ENCODE measurements around the gene STXBP1.

The STXBP1 gene

GRCh38 chr9:127586096-127586495, 26.0 kb upstream of the STXBP1 start:
- Histone ChIP-seq H3K4me3 (no peak overlapping the region), H3K27me3 (ENCODE audit: low read depth) (no peaks in the 10 kb centered on the region), H3K9me3 (no peaks in the 10 kb centered on the region; the same call in 1 of the 2 replicates), H3K36me3 (replicated peaks) (no peaks in the 10 kb centered on the region), H3K4me1 (no peaks in the 10 kb centered on the region)
- in situ Hi-C loops (cut with MboI; ENCODE audit: low sequenced_read_pairs) = loop anchor here (5.0 kb wide), 2 partner anchors 84 to 336 kb away; no protein-coding TSS in a partner anchor
- DNase-seq (ENCODE audit: low spot score in 2 of 2) = no peak

DNA sequence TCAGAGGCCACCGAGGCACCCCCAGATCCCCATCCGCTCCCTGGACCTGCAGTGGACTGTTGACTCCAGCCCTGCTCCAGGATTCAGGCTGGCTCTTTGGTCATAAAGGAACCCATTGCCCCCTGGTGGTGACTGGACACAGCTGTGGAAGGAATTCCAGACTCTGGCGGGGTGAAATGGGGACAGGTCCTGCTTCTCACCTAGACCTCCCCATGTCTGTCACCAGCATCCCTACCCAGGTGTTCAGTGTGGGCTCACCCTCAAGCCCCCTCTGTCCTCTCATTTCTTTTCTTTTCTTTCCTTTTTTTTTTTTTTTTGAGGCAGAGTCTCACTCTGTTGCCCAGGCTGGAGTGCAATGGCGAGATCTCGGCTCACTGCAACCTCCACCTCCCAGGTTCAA, 25.5 kb upstream of the STXBP1 start:
- H3K9me3 ChIP-seq = no peaks in the 10 kb centered on the region; the same call in 1 of the 2 replicates
- peak; percentile 50 to 85 for DNase-seq (ENCODE audit: low spot score in 2 of 2)
- in situ Hi-C loops (cut with MboI; ENCODE audit: low sequenced_read_pairs) = loop anchor here (5.0 kb wide), 2 partner anchors 84 to 336 kb away; no protein-coding TSS in a partner anchor
- no peaks in the 10 kb centered on the region for H3K36me3 ChIP-seq (replicated peaks)
- no peaks in the 10 kb centered on the region for H3K27me3 ChIP-seq (ENCODE audit: low read depth)
- H3K4me3 ChIP-seq = no peak overlapping the region
- H3K4me1 ChIP-seq = no peaks in the 10 kb centered on the region

DNA sequence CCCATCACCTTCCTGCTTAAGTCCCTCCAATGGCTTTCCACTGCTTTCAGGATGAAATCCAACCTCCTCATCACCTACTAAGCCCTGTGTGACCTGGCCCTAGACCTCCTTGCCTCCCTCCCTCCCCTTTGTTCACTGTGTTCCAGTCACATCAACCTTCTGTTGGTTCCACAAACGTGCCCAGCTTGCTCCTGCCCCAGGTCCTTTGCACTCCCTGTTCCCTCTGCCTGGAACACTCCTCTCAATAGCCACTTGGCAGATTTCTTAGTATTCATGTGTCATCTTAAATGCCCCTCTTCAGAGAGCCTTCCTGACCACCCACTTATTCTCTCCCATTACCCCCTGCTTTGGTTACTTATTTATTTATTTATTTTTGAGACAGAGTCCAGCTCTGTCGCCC, 24.1 kb upstream of the STXBP1 start:
- Histone ChIP-seq H3K9me3 (no peaks in the 10 kb centered on the region; the same call in 1 of the 2 replicates), H3K4me1 (no peaks in the 10 kb centered on the region), H3K27me3 (ENCODE audit: low read depth) (no peaks in the 10 kb centered on the region), H3K36me3 (replicated peaks) (no peaks in the 10 kb centered on the region), H3K4me3 (no peak overlapping the region)
- no peak for DNase-seq (ENCODE audit: low spot score in 2 of 2)
- in situ Hi-C loops (cut with MboI; ENCODE audit: low sequenced_read_pairs) = loop anchor here (5.0 kb wide), 2 partner anchors 86 to 334 kb away; no protein-coding TSS in a partner anchor

- in situ Hi-C loops (cut with MboI; ENCODE audit: low sequenced_read_pairs) = loop anchor here (5.0 kb wide), 2 partner anchors 87 to 333 kb away; no protein-coding TSS in a partner anchor
- no peaks in the 10 kb centered on the region for H3K4me1 ChIP-seq
Measured at GRCh38 chr9:127588740-127589506, 23.2 kb upstream of the STXBP1 start.

DNA sequence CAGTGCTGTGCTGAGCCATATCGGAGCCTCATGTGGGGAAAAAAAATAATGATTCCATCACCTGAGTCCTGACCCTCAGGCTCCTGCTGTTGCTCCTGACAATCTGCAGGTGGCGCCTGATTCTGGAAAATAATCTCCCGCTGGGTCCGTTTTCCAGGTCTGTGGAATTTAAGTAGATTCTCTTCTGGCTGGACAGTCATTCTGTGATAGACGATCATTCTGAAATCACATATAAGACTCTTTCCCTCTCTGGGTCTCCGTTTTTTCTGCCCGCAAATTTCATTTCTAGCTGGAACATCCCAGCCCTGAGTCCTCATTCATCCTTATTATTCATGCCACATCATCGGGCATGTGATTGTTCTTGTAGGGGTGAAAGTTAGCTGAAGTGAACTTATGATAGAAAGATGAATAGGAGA, 22.1 kb upstream of the STXBP1 start:
- Histone ChIP-seq H3K4me3 (no peak overlapping the region), H3K4me1 (no peaks in the 10 kb centered on the region), H3K27me3 (ENCODE audit: low read depth) (no peaks in the 10 kb centered on the region), H3K9me3 (no peaks in the 10 kb centered on the region), H3K36me3 (replicated peaks) (no peaks in the 10 kb centered on the region)
- in situ Hi-C loops (cut with MboI; ENCODE audit: low sequenced_read_pairs) = loop anchor here (5.0 kb wide), 2 partner anchors 88 to 332 kb away; no protein-coding TSS in a partner anchor
- DNase-seq (ENCODE audit: low spot score in 2 of 2) = peak; percentile 74 to 81

More at GRCh38 chr9:127588740-127589506, 23.2 kb upstream of the STXBP1 start:
- Histone ChIP-seq H3K9me3 (no peaks in the 10 kb centered on the region), H3K27me3 (ENCODE audit: low read depth) (no peaks in the 10 kb centered on the region), H3K36me3 (replicated peaks) (no peaks in the 10 kb centered on the region), H3K4me3 (no peak overlapping the region)
- no peak for DNase-seq (ENCODE audit: low spot score in 2 of 2)

DNA sequence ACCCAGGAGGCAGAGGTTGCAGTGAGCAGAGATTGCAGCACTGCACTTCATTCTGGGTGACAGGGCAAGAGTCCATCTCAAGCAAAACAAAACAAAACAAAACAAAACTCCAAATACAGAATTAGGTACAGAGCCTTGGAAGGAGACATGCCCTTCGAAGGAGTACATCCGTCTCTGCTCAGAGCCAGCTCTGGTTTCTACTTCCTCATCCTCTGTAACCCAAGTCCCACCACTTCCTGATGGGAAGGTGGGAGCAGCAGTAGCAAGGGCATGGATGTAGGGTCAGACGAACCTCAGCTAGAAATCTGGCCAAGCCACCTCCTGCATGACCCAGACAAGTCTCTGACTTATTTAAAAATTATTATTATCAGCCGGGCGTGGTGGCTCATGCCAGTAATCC, 16.5 kb upstream of the STXBP1 start:
- in situ Hi-C loops (cut with MboI; ENCODE audit: low sequenced_read_pairs) = no loop called here
- Histone ChIP-seq H3K9me3 (no peaks in the 10 kb centered on the region), H3K4me3 (no peak overlapping the region), H3K36me3 (replicated peaks) (no peaks in the 10 kb centered on the region), H3K4me1 (no peaks in the 10 kb centered on the region), H3K27me3 (ENCODE audit: low read depth) (no peaks in the 10 kb centered on the region)
- no peak for DNase-seq (ENCODE audit: low spot score in 2 of 2)

DNA sequence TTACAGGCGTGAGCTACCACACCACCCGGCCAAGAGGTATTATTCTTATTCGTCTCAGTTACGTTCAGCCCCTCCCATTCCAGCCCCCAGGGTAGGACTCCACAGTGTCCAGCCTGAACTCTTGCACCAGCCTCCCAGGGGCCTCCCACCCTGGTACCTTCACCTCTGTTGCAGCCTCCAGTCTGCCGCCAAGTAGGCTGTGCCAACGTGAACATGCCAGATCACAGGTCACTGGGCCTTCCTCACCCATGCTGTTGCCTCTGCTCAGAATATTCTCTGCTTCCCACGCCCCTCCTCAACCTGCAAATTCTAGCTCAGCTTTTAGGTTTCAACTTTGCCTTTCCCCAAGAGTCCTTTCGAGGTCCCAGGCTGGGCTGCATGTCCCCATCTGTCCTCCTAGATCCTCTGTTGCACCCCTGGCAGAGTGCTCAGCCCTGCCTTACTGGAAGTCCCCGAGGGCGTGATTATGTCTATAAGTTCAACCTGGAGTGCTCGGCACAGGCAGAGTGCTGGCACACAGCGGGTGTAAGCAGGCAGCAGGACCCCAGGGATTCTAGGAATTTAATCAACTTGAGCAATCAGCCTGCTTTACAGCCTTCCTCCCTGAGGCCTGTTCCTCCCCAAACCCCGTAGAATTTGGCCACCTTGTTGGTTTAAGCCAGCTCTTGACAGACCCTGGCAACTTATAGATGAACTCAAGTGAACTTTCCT, 13.1 kb upstream of the STXBP1 start:
- H3K36me3 ChIP-seq (replicated peaks) = no peaks in the 10 kb centered on the region
- H3K9me3 ChIP-seq = no peaks in the 10 kb centered on the region
- in situ Hi-C loops (cut with MboI; ENCODE audit: low sequenced_read_pairs) = no loop called here
- no peaks in the 10 kb centered on the region for H3K27me3 ChIP-seq (ENCODE audit: low read depth)
- peak in 1 of 2 experiments; percentile 55 for DNase-seq (ENCODE audit: low spot score in 2 of 2)
- no peaks in the 10 kb centered on the region for H3K4me1 ChIP-seq
- H3K4me3 ChIP-seq = no peak overlapping the region

- in situ Hi-C loops (cut with MboI; ENCODE audit: low sequenced_read_pairs) = no loop called here
- no peaks in the 10 kb centered on the region for H3K4me1 ChIP-seq
- no peak overlapping the region for H3K4me3 ChIP-seq
- H3K36me3 ChIP-seq (replicated peaks) = no peaks in the 10 kb centered on the region
- H3K27me3 ChIP-seq (ENCODE audit: low read depth) = no peaks in the 10 kb centered on the region
- no peak for DNase-seq (ENCODE audit: low spot score in 2 of 2)
- H3K9me3 ChIP-seq = no peaks in the 10 kb centered on the region
Measured at GRCh38 chr9:127599550-127599891, 12.6 kb upstream of the STXBP1 start.

- Histone ChIP-seq H3K9me3 (no peaks in the 10 kb centered on the region), H3K27me3 (ENCODE audit: low read depth) (no peaks in the 10 kb centered on the region), H3K4me1 (no peaks in the 10 kb centered on the region), H3K4me3 (no peak overlapping the region), H3K36me3 (replicated peaks) (no peaks in the 10 kb centered on the region)
- DNase-seq (ENCODE audit: low spot score in 2 of 2) = no peak
- in situ Hi-C loops (cut with MboI; ENCODE audit: low sequenced_read_pairs) = no loop called here
Measured at GRCh38 chr9:127603226-127603625, 8.9 kb upstream of the STXBP1 start.

- no peak for DNase-seq (ENCODE audit: low spot score in 2 of 2)
- no peak overlapping the region for H3K4me3 ChIP-seq
- H3K27me3 ChIP-seq (ENCODE audit: low read depth) = no peaks in the 10 kb centered on the region
- no peaks in the 10 kb centered on the region for H3K9me3 ChIP-seq
- in situ Hi-C loops (cut with MboI; ENCODE audit: low sequenced_read_pairs) = no loop called here
- H3K36me3 ChIP-seq (replicated peaks) = no peaks in the 10 kb centered on the region
- H3K4me1 ChIP-seq = no peaks in the 10 kb centered on the region
Measured at GRCh38 chr9:127606043-127606442, 6.0 kb upstream of the STXBP1 start.

DNA sequence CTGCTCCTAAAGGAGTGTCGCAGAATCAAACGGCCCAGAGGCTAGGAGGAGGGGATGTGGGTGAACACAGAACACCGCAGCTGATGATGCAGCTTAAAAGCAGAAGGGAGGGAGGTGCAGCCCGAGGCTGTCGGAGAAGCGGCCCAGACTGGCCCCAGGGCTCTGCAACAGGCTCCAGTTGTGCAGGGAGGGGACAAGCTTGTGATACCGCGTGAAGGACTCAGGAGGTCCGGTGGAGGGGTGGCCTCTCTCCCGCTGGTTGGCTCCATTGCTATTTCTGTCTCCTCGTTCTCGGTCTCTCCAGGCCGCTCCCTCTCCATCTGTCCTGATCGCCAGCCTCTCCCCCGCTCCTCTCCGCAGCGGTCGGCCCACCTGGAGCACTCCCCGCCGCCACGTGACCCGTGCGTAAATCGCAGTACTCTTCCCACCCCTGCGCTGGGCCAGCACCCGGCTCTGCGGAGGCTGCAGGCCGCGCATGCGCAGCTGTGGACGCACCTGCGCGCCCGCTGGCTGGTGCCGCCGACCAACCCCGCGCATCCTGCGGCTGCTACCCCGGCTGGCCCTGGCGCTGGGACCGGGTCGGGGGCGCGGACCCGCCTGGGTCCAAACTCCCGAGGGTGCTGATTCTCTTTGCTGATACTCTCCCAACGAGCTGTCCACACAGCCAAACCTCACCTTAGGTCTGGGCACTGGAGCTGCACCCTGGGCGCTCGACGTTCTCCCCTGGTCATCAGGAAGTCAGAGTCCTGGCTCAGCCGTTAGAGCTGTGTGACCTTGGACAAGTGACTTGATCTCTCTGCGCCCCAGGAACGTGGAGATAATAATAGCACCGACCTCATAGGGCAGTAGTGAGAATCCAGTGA, 3.7 kb upstream of the STXBP1 start:
- Histone ChIP-seq H3K4me1 (peaks cover 6% of the 10 kb centered on the region; the same call in 1 of the 2 replicates), H3K36me3 (replicated peaks) (no peaks in the 10 kb centered on the region), H3K9me3 (no peaks in the 10 kb centered on the region), H3K27me3 (ENCODE audit: low read depth) (no peaks in the 10 kb centered on the region), H3K4me3 (no peak overlapping the region)
- no peak for DNase-seq (ENCODE audit: low spot score in 2 of 2)
- in situ Hi-C loops (cut with MboI; ENCODE audit: low sequenced_read_pairs) = no loop called here

GRCh38 chr9:127611603-127611898, 526 bp upstream of the STXBP1 start:
- no peaks in the 10 kb centered on the region for H3K9me3 ChIP-seq
- in situ Hi-C loops (cut with MboI; ENCODE audit: low sequenced_read_pairs) = no loop called here
- H3K27me3 ChIP-seq (ENCODE audit: low read depth) = no peaks in the 10 kb centered on the region
- peak overlapping the region; percentile 41 for H3K4me3 ChIP-seq
- H3K4me1 ChIP-seq = peaks cover 17% of the 10 kb centered on the region; the same call in 1 of the 2 replicates
- no peaks in the 10 kb centered on the region for H3K36me3 ChIP-seq (replicated peaks)
- no peak for DNase-seq (ENCODE audit: low spot score in 2 of 2)

DNA sequence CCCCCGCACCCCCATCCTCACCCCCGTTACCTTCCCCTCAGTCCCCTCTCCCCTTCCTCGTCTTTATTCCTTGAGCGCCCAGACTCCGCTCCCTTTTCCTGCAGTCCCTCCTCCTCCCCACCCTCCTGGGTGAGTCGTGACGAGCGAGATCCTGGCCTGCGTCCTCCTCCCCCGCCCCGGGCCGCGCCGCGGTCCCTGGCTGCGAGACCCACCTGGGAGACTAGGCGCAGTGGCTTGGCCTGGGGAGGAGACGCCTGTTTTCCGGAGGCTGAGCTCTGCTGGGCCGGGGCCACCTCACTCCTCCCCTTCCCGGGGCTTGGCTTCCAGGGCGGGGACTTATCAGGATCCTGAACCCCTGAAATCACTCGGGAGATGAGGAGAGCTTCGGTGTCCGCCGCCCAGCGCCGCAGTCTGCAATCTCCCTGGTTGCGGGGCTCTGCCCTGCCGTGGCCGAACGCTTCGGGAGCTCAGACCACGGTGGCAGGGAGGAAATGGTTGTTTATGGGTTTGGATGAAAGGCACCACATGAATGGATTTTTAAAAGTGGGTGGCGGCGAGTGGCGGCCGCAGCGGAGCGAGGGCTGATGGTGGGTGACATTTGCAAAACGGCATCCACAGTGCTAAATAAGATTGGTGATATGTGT, 984 bp downstream of the STXBP1 start:
- H3K36me3 ChIP-seq (replicated peaks) = no peaks in the 10 kb centered on the region
- peak overlapping the region; percentile 68 for H3K4me3 ChIP-seq
- in situ Hi-C loops (cut with MboI; ENCODE audit: low sequenced_read_pairs) = no loop called here
- peak; percentile 24 to 65 for DNase-seq (ENCODE audit: low spot score in 2 of 2)
- H3K27me3 ChIP-seq (ENCODE audit: low read depth) = no peaks in the 10 kb centered on the region
- H3K9me3 ChIP-seq = no peaks in the 10 kb centered on the region
- peaks cover 17% of the 10 kb centered on the region; the same call in 1 of the 2 replicates for H3K4me1 ChIP-seq

Data from HAP-1 (cell line).